T-cell (primary cell): ENCODE results near the gene ROR2. TPM values are rescaled to one million over a fixed set of nuclear protein-coding genes. Genes with fewer than 3 reads are reported as not detected.

ENCODE experiments used
- ATAC-seq, 4 experiments: fragments of 200-7000 bp in 3 of 4; fragments of 150-1000 bp in 1 of 4; cut with Tn5 transposase; replicated peaks in 1 of 4; 1 replicate in 3 of 4; 2 replicates in 1 of 4; pipeline ENCODE4 v1.10.0; 2021; ENCODE audit warnings: moderate library complexity in 3 of 4, mild to moderate bottlenecking in 2 of 4, moderate number of reproducible peaks in 1 of 4
- CTCF ChIA-PET, 2 donors: fragments of 300-600 bp; sonication (Branson Sonifier 250); formaldehyde crosslinking; loops; one replicate each; lab custom pipeline; 2022; ENCODE audit warnings: antibody characterized with exemption in 2 of 2; lab: Charles Lee
- POLR2A ChIA-PET, 2 donors: fragments of 300-600 bp; sonication (Branson Sonifier 250); formaldehyde crosslinking; loops; one replicate each; lab custom pipeline; 2022; ENCODE audit warnings: antibody characterized with exemption in 2 of 2; lab: Charles Lee
- DNase-seq, 35 experiments: peaks; one replicate each; pipeline versions ENCODE4 v3.0.0 to v3.0.0-alpha.2; 2013 to 2023
- H3K27ac ChIP-seq: one replicate; pipeline ENCODE4 v1.5.1; 2013; ENCODE audit warnings: low read length
- H3K27me3 ChIP-seq, 2 experiments: replicated peaks in 1 of 2; 1 replicate in 1 of 2; 2 replicates in 1 of 2; pipeline versions ENCODE4 v1.6.1 to v1.7.0; 2013; ENCODE audit warnings: low read length in 1 of 2, mixed read lengths in 1 of 2; ENCODE audit not compliant: control insufficient read depth in 2 of 2, insufficient read depth in 2 of 2; ENCODE audit errors: extremely low read depth in 1 of 2
- H3K36me3 ChIP-seq, 2 donors: 1 replicate in 1 of 2; 2 replicates in 1 of 2; pipeline versions ENCODE4 v1.6.1 to v1.7.0; 2013; ENCODE audit warnings: low read length in 1 of 2; ENCODE audit not compliant: control insufficient read depth in 2 of 2, insufficient read depth in 1 of 2; ENCODE audit errors: extremely low read depth in 1 of 2
- H3K4me1 ChIP-seq, 2 experiments: 1 replicate in 1 of 2; 2 replicates in 1 of 2; pipeline versions ENCODE4 v1.6.1 to v1.7.0; 2013; ENCODE audit warnings: low read length in 2 of 2, mixed read lengths in 1 of 2; ENCODE audit not compliant: insufficient read depth in 2 of 2, control insufficient read depth in 1 of 2; ENCODE audit errors: extremely low read depth in 1 of 2
- H3K4me3 ChIP-seq, 2 donors: 1 replicate in 1 of 2; 2 replicates in 1 of 2; pipeline versions ENCODE4 v1.5.1 to v1.7.0; 2013; ENCODE audit warnings: mild to moderate bottlenecking in 2 of 2, low read length in 1 of 2, moderate library complexity in 1 of 2; ENCODE audit not compliant: control insufficient read depth in 1 of 2; ENCODE audit errors: extremely low read depth in 1 of 2
- H3K9me3 ChIP-seq: 2 replicates; pipeline ENCODE4 v1.7.0; 2013
- H3K27ac Mint-ChIP-seq, 2 donors: one replicate each; pipeline ENCODE4 v1.8.0; 2020 to 2021; ENCODE audit warnings: mild to moderate bottlenecking in 2 of 2, mixed read lengths in 2 of 2
- H3K27me3 Mint-ChIP-seq, 2 donors: one replicate each; pipeline ENCODE4 v1.8.0; 2021 to 2022; ENCODE audit warnings: mixed read lengths in 2 of 2
- H3K36me3 Mint-ChIP-seq: one replicate; pipeline ENCODE4 v1.8.0; 2021; ENCODE audit warnings: mixed read lengths
- H3K4me1 Mint-ChIP-seq, 3 donors: one replicate each; pipeline ENCODE4 v1.8.0; 2020 to 2022; ENCODE audit warnings: mixed read lengths in 3 of 3, mild to moderate bottlenecking in 1 of 3
- H3K4me3 Mint-ChIP-seq, 3 donors: one replicate each; pipeline ENCODE4 v1.8.0; 2020 to 2022; ENCODE audit warnings: mild to moderate bottlenecking in 3 of 3, mixed read lengths in 3 of 3, moderate library complexity in 3 of 3
- H3K9me3 Mint-ChIP-seq, 3 donors: one replicate each; pipeline ENCODE4 v1.8.0; 2020 to 2022; ENCODE audit warnings: mixed read lengths in 3 of 3
- WGBS: methylation state at CpG from one replicate; pipeline ENCODE4 v1.1.5; 2013; ENCODE audit warnings: missing lambda C conversion rate; ENCODE audit not compliant: insufficient coverage; 5-methylcytosine and 5-hydroxymethylcytosine counted together
- total RNA-seq, 35 experiments: library from RNA in 6 of 35; stranded (reverse) in 6 of 35; fragments of 120-200 nt in 1 of 35; gene quantifications; one replicate each; pipeline versions ENCODE4 v1.2.1 to v1.2.4 and lab custom pipeline; 2013 to 2026

ROR2 gene
- total RNA-seq, 5 donors from 2014 or later (not counting 1 experiment from before 2014, with no cell fraction given): 0.07 to 0.28 (median 0.15) TPM; not detected in 1

GRCh38 chr9:91832322-91832721, 117.7 kb downstream of the ROR2 start:
- ATAC-seq (no peak), DNase-seq (no peak)
- CTCF ChIA-PET: no interaction called here
- no peaks in the 10 kb centered on the region for H3K9me3 Mint-ChIP-seq
- Histone ChIP-seq H3K4me1 (no peaks in the 10 kb centered on the region), H3K27ac (no peak overlapping the region), H3K36me3 (no peaks in the 10 kb centered on the region), H3K27me3 (peaks cover 0 to 14% of the 10 kb centered on the region in 2 experiments), H3K4me3 (no peak overlapping the region), H3K9me3 (no peaks in the 10 kb centered on the region)
- no peaks in the 10 kb centered on the region for H3K4me1 Mint-ChIP-seq
- POLR2A ChIA-PET: no interaction called here
- peaks cover 7 to 9% of the 10 kb centered on the region in 2 donors for H3K27me3 Mint-ChIP-seq
- no peak overlapping the region for H3K4me3 Mint-ChIP-seq
- WGBS: 81% methylated on average over 7 of the region's 7 CpGs
- H3K27ac Mint-ChIP-seq: no peak overlapping the region
- no peaks in the 10 kb centered on the region for H3K36me3 Mint-ChIP-seq

GRCh38 chr9:91825866-91826265, 124.2 kb downstream of the ROR2 start:
- Histone ChIP-seq H3K27ac (no peak overlapping the region), H3K9me3 (no peaks in the 10 kb centered on the region), H3K4me3 (no peak overlapping the region), H3K27me3 (peaks cover 0 to 12% of the 10 kb centered on the region in 2 experiments), H3K4me1 (no peaks in the 10 kb centered on the region), H3K36me3 (no peaks in the 10 kb centered on the region)
- H3K27me3 Mint-ChIP-seq: peaks cover 9 to 13% of the 10 kb centered on the region in 2 donors
- no peaks in the 10 kb centered on the region for H3K36me3 Mint-ChIP-seq
- H3K4me3 Mint-ChIP-seq: no peak overlapping the region
- CTCF ChIA-PET: no interaction called here
- no peak for DNase-seq
- H3K9me3 Mint-ChIP-seq: no peaks in the 10 kb centered on the region
- ATAC-seq: no peak
- no peak overlapping the region for H3K27ac Mint-ChIP-seq
- 93% methylated on average over 3 of the region's 8 CpGs for WGBS
- POLR2A ChIA-PET: no interaction called here
- no peaks in the 10 kb centered on the region for H3K4me1 Mint-ChIP-seq

GRCh38 chr9:91825422-91825821, 124.6 kb downstream of the ROR2 start:
- Mint-ChIP-seq H3K4me1 (no peaks in the 10 kb centered on the region), H3K4me3 (no peak overlapping the region), H3K27me3 (peaks cover 9 to 12% of the 10 kb centered on the region in 2 donors), H3K36me3 (no peaks in the 10 kb centered on the region), H3K27ac (no peak overlapping the region), H3K9me3 (no peaks in the 10 kb centered on the region)
- no peaks in the 10 kb centered on the region for H3K9me3 ChIP-seq
- no peaks in the 10 kb centered on the region for H3K4me1 ChIP-seq
- H3K36me3 ChIP-seq: no peaks in the 10 kb centered on the region
- H3K4me3 ChIP-seq: no peak overlapping the region
- DNase-seq (no peak), ATAC-seq (no peak)
- H3K27me3 ChIP-seq: peaks cover 0 to 13% of the 10 kb centered on the region in 2 experiments
- no peak overlapping the region for H3K27ac ChIP-seq
- CTCF ChIA-PET: no interaction called here
- POLR2A ChIA-PET: no interaction called here
- WGBS: 67% methylated on average over 2 of the region's 4 CpGs

GRCh38 chr9:91824601-91825305, 125.3 kb downstream of the ROR2 start:
- peaks cover 0 to 17% of the 10 kb centered on the region in 2 experiments for H3K27me3 ChIP-seq
- H3K9me3 ChIP-seq: no peaks in the 10 kb centered on the region
- no peaks in the 10 kb centered on the region for H3K36me3 ChIP-seq
- no peak for DNase-seq
- Mint-ChIP-seq H3K4me1 (no peaks in the 10 kb centered on the region), H3K9me3 (no peaks in the 10 kb centered on the region), H3K27me3 (peaks cover 9% of the 10 kb centered on the region in 2 donors), H3K4me3 (no peak overlapping the region), H3K27ac (no peak overlapping the region), H3K36me3 (no peaks in the 10 kb centered on the region)
- 83% methylated on average over 15 of the region's 18 CpGs for WGBS
- H3K27ac ChIP-seq: no peak overlapping the region
- no peak for ATAC-seq
- no peaks in the 10 kb centered on the region for H3K4me1 ChIP-seq
- CTCF ChIA-PET: no interaction called here
- POLR2A ChIA-PET: no interaction called here
- H3K4me3 ChIP-seq: no peak overlapping the region

DNA sequence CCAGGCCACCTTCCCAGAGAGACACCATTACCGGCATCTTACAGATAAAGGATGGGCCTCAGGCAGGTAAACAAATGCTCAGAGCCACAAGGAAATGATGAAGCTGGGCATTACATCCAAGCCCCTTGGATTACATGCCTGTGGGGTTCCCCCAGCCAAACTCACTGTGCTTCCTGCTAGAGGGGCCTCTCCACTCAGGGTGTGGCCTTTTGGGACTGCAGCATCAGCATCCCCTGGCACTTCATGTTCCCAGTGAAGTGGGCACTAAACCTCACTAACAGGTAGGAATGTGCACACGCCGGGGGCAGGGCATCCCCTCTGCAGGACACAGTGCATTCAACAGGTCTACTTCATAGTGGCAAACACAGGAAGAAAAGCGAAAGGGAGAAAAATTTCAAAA, 125.9 kb downstream of the ROR2 start:
- Mint-ChIP-seq H3K27ac (no peak overlapping the region), H3K4me3 (no peak overlapping the region), H3K36me3 (no peaks in the 10 kb centered on the region), H3K9me3 (no peaks in the 10 kb centered on the region), H3K4me1 (no peaks in the 10 kb centered on the region), H3K27me3 (peaks cover 8 to 9% of the 10 kb centered on the region in 2 donors)
- no peak overlapping the region for H3K27ac ChIP-seq
- H3K9me3 ChIP-seq: no peaks in the 10 kb centered on the region
- POLR2A ChIA-PET: no interaction called here
- H3K27me3 ChIP-seq: peaks cover 0 to 17% of the 10 kb centered on the region in 2 experiments
- no peak overlapping the region for H3K4me3 ChIP-seq
- CTCF ChIA-PET: no interaction called here
- no peak for DNase-seq
- ATAC-seq: no peak
- H3K4me1 ChIP-seq: no peaks in the 10 kb centered on the region
- 97% methylated on average over 4 of the region's 4 CpGs for WGBS
- H3K36me3 ChIP-seq: no peaks in the 10 kb centered on the region

DNA sequence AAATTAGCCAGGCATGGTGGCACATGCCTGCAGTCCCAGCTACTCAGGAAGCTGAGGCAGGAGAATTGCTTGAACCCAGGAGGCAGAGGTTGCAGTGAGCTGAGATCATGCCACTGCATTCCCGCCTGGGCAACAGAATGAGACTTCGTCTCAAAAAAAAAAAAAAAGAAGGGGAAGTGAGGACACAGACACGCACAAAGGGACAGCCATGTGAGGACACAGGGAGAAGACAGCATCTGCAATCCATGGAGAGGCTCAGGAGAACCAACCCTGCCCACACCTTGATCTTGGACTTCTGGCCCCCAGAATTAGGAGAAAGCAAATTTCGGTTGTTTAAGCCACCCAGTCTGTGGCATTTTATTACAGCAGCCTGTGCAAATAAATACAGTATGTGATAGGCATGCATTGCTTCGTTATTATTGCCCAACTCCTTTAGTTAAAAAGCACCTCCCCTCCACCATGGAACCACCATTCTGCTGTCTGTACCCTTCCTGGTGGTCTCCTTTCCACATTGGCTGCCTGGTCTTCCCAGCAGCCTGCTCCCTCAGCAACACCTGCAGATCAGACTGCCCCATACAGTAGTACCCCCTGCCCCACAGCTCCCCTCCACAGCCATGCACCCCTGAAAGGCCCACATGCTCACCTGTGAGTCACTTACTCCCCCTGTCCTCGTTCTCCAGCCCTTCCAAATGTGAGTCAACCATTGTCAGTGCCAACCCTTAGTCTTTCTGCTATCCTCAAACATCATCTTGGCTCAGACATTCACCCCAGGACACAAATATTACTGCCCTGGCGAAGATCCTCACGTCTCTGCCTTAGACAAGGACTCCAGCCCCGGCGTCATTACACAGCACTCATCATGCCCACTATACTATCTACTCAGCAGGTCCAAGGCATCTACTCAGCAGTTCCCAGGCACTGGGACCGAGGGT, 128.8 kb downstream of the ROR2 start:
- H3K4me1 Mint-ChIP-seq: no peaks in the 10 kb centered on the region
- H3K4me1 ChIP-seq: no peaks in the 10 kb centered on the region
- H3K27me3 ChIP-seq: peaks cover 0 to 29% of the 10 kb centered on the region in 2 experiments
- no peak for ATAC-seq
- CTCF ChIA-PET: no interaction called here
- H3K9me3 Mint-ChIP-seq: no peaks in the 10 kb centered on the region
- H3K36me3 ChIP-seq: no peaks in the 10 kb centered on the region
- H3K9me3 ChIP-seq: no peaks in the 10 kb centered on the region
- WGBS: 76% methylated on average over 5 of the region's 11 CpGs
- no peak overlapping the region for H3K4me3 ChIP-seq
- no peak overlapping the region for H3K4me3 Mint-ChIP-seq
- no peak for DNase-seq
- H3K27me3 Mint-ChIP-seq: peaks cover 3 to 6% of the 10 kb centered on the region in 2 donors
- POLR2A ChIA-PET: no interaction called here
- no peaks in the 10 kb centered on the region for H3K36me3 Mint-ChIP-seq
- no peak overlapping the region for H3K27ac Mint-ChIP-seq
- no peak overlapping the region for H3K27ac ChIP-seq
